Measurements from ENCODE around the gene TENM4. TPM values are rescaled to one million over a fixed set of nuclear protein-coding genes. Genes with fewer than 3 reads are reported as not detected.

Gene TENM4
- polyA plus RNA-seq, 3 donors: 0.31 to 1.7 TPM; not detected in 1

- TF ChIP-seq CTCF (IDR thresholded peaks at IDR 0.05): no peak
- Histone ChIP-seq H3K27me3 (ENCODE audit: control insufficient read depth in 2 of 2, insufficient read depth in 2 of 2, low read length in 2 of 2) (peaks cover 2 to 21% of the 10 kb centered on the region in 2 donors), H3K4me3 (replicated peaks in 1 of 3; ENCODE audit: low read depth in 2 of 3, low read length in 3 of 3) (no peak overlapping the region), H3K79me2 (ENCODE audit: insufficient read depth, low read length) (no peaks in the 10 kb centered on the region), H2AFZ (ENCODE audit: insufficient read depth, low read depth, low read length, poor library complexity, severe bottlenecking) (no peak overlapping the region), H4K20me1 (ENCODE audit: insufficient read depth, low read length) (no peaks in the 10 kb centered on the region), H3K9me3 (replicated peaks in 1 of 2; ENCODE audit: control insufficient read depth in 1 of 2, insufficient read depth in 1 of 2, low read length in 2 of 2) (no peaks in the 10 kb centered on the region), H3K9ac (ENCODE audit: insufficient read depth, low read length, poor library complexity, severe bottlenecking) (no peak overlapping the region), H3K36me3 (replicated peaks in 1 of 2; ENCODE audit: control insufficient read depth in 1 of 2, insufficient read depth in 2 of 2, low read length in 2 of 2) (no peaks in the 10 kb centered on the region), H3K27ac (ENCODE audit: low read depth in 1 of 2, low read length in 2 of 2) (no peak overlapping the region), H3K4me1 (ENCODE audit: control insufficient read depth in 1 of 2, insufficient read depth in 2 of 2, low read length in 2 of 2) (no peaks in the 10 kb centered on the region), H3K4me2 (replicated peaks; ENCODE audit: extremely low read depth, low read length, poor library complexity, severe bottlenecking) (no peak overlapping the region)
- Mint-ChIP-seq H3K4me1 (no peaks in the 10 kb centered on the region), H3K9me3 (no peaks in the 10 kb centered on the region), H3K4me3 (no peak overlapping the region), H3K27me3 (ENCODE audit: low read depth in 3 of 3) (peaks cover 9 to 38% (median 21%) of the 10 kb centered on the region in 3 donors), H3K27ac (no peak overlapping the region), H3K36me3 (no peaks in the 10 kb centered on the region)
- intact Hi-C loops (cut with micrococcal nuclease): no loop called here
- DNase-seq: no peak
- 89% methylated on average over 2 of the region's 3 CpGs for WGBS (ENCODE audit: insufficient coverage)
Measured at GRCh38 chr11:78787696-78788095, 653.1 kb downstream of the TENM4 start.

GRCh38 chr11:78786746-78787145, 654.1 kb downstream of the TENM4 start:
- no peak overlapping the region for H3K27ac ChIP-seq (ENCODE audit: low read depth in 1 of 2, low read length in 2 of 2)
- Mint-ChIP-seq H3K9me3 (no peaks in the 10 kb centered on the region), H3K36me3 (no peaks in the 10 kb centered on the region), H3K4me3 (no peak overlapping the region), H3K27ac (no peak overlapping the region), H3K4me1 (no peaks in the 10 kb centered on the region), H3K27me3 (ENCODE audit: low read depth in 3 of 3) (peaks cover 6 to 38% (median 27%) of the 10 kb centered on the region in 3 donors)
- intact Hi-C loops (cut with micrococcal nuclease): no loop called here
- no peak overlapping the region for H3K4me3 ChIP-seq (replicated peaks in 1 of 3; ENCODE audit: low read depth in 2 of 3, low read length in 3 of 3)
- H3K4me1 ChIP-seq (ENCODE audit: control insufficient read depth in 1 of 2, insufficient read depth in 2 of 2, low read length in 2 of 2): no peaks in the 10 kb centered on the region
- no peak overlapping the region for H3K4me2 ChIP-seq (replicated peaks; ENCODE audit: extremely low read depth, low read length, poor library complexity, severe bottlenecking)
- no peak overlapping the region for H2AFZ ChIP-seq (ENCODE audit: insufficient read depth, low read depth, low read length, poor library complexity, severe bottlenecking)
- no peaks in the 10 kb centered on the region for H3K36me3 ChIP-seq (replicated peaks in 1 of 2; ENCODE audit: control insufficient read depth in 1 of 2, insufficient read depth in 2 of 2, low read length in 2 of 2)
- no peak overlapping the region for H3K9ac ChIP-seq (ENCODE audit: insufficient read depth, low read length, poor library complexity, severe bottlenecking)
- 95% methylated on average over 20 of the region's 20 CpGs for WGBS (ENCODE audit: insufficient coverage)
- TF ChIP-seq CTCF (IDR thresholded peaks at IDR 0.05): no peak
- no peaks in the 10 kb centered on the region for H3K79me2 ChIP-seq (ENCODE audit: insufficient read depth, low read length)
- H3K9me3 ChIP-seq (replicated peaks in 1 of 2; ENCODE audit: control insufficient read depth in 1 of 2, insufficient read depth in 1 of 2, low read length in 2 of 2): no peaks in the 10 kb centered on the region
- no peaks in the 10 kb centered on the region for H4K20me1 ChIP-seq (ENCODE audit: insufficient read depth, low read length)
- H3K27me3 ChIP-seq (ENCODE audit: control insufficient read depth in 2 of 2, insufficient read depth in 2 of 2, low read length in 2 of 2): peaks cover 0 to 19% of the 10 kb centered on the region in 2 donors
- no peak for DNase-seq

All from CD14-positive monocyte (primary cell).